C4-2B (cell line): ENCODE data around the gene TANC1.

ENCODE experiments used
- CTCF ChIP-seq: fragments of 450-650 bp; conservative IDR thresholded peaks from 2 replicates; pipeline ENCODE4 v1.5.1; 2017; ENCODE audit warnings: mild to moderate bottlenecking
- ZFX ChIP-seq: fragments of 450-650 bp; IDR thresholded peaks from 2 replicates; pipeline ENCODE4 v1.6.1; 2017

GRCh38 chr2:159152128-159152778 lies 183.8 kb downstream of the TANC1 start:
- TF ChIP-seq CTCF = no peak
- no peak for TF ChIP-seq ZFX
